NCI-H345 treated with DMSO at 0.1 percent for 48 hours (cell line): ENCODE data around the gene CCDC150.
"Not testable (repeated sequence)": the region's sequence is repeated elsewhere in the genome, so short reads cannot be mapped to it uniquely, and the experiment has no call there.

Source experiments
- DNase-seq: peaks from one replicate; lab custom pipeline; 2025; ENCODE audit not compliant: unreplicated experiment; lab: John Stamatoyannopoulos, UW

The CCDC150 gene

DNA sequence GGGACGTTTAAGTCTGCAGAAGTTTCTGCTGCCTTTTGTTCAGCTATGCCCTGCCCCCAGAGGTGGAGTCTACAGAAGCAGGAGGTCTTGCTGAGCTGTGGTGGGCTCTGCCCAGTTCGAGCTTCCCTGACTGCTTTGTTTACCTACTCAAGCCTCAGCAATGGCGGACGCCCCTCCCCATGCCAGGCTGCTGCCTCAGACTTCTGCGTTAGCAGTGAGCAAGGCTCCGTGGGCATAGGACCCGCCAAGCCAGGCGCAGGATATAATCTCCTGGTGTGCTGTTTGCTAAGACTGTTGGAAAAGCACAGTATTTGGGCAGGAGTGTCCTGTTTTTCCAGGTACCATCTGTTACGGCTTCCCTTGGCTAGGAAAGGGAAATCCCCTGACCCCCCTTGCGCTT is 70.5 kb downstream of the CCDC150 start:
- not testable (repeated sequence) for DNase-seq

GRCh38 chr2:196711625-196712024 is 72.1 kb downstream of the CCDC150 start:
- DNase-seq: no peak

GRCh38 chr2:196712867-196713266 is 73.4 kb downstream of the CCDC150 start:
- DNase-seq: no peak

DNA sequence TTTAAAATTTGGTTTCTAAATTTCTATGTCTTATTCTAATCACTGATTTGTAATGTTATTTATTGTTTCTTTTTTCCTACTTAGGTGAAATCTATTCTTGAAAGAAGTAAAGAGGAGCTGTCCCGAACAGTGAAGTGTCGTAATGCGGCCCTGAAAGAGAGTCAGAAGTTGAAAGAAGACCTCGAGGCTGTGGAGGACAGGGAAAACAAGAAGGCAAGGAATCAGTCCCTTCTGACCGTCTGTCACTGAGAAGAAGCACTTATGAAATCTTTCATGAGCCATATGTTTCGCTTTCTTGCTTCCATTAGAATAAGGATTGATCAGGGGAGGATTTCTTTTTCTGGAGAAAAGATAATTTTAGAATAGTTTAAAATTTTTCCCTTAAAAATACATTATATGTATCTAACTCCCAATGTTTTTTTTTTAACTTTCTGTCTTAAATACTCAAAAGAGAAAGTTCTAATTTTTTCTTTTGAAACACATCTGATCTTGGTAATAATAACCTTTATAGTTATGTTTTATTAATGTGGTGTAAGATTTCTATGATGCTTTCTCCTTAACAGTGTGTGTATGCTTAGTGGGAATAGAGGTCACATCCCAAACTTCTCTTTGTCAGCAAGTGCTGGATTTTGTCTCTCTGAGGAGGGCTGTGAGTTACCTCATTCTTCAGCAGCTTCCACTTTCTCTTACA is 79.0 kb downstream of the CCDC150 start:
- no peak for DNase-seq

GRCh38 chr2:196719110-196719872 is 79.8 kb downstream of the CCDC150 start:
- no peak for DNase-seq

DNA sequence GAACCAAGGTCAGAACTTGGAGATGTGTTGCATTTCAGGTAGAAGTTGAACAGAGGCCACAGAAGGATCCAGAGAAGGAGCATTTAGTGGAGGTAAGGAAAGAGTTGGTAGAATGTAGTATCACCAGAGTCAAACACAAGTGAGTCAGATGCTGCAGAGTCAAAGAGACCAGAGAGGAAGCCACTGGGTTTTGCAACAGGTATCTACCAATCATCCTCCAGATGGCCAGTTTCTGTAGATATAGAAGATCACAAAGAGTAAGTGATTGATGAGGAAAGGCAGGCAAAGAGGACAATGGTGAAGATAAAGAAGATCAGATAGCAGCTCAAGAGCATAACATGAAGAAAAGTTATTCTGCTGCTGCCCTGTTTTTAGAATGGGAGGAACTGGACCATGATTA is 84.1 kb downstream of the CCDC150 start:
- no peak for DNase-seq

GRCh38 chr2:196725218-196725617 is 85.7 kb downstream of the CCDC150 start:
- DNase-seq: no peak

- DNase-seq: no peak
These were observed 86.4 kb downstream of the CCDC150 start for GRCh38 chr2:196725882-196726281.

DNA sequence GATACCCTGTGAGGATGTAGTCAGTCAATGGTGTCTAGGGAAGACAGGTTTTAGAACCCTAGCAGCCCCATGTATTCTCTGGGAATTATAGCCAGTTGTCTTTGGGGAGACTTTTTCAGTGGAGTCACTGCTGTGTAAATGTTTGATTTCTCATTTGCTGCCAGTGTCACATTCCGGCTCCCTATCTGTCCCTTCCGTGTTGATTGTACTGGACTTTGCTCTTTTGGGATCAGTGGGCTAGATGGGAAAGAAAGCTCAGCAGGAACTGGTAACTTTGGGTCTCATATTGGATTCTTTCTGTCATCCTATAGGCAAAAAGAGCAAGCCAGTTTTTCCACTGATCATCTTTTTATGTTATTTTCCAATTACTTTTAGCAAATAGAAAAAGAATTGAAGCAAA is 89.9 kb downstream of the CCDC150 start:
- no peak for DNase-seq

GRCh38 chr2:196736646-196737045 is 97.1 kb downstream of the CCDC150 start:
- DNase-seq: not testable (repeated sequence)

DNA sequence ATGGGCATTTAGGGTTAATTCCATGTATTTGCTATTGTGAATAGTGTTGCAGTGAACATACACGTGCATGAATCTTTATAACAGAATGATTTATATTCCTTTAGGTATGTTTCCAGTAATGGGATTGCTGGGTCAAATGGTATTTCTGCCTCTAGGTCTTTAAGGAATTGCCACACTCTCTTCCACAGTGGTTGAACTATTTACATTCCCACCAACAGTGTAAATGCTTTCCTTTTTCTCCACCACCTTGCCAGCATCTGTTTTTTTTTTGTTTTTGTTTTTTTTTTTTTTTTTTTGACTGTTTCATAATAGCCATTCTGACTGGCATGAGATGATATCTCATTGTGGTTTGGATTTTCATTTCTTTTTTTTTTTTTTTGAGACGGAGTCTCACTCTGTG is 97.5 kb downstream of the CCDC150 start:
- no peak for DNase-seq

DNA sequence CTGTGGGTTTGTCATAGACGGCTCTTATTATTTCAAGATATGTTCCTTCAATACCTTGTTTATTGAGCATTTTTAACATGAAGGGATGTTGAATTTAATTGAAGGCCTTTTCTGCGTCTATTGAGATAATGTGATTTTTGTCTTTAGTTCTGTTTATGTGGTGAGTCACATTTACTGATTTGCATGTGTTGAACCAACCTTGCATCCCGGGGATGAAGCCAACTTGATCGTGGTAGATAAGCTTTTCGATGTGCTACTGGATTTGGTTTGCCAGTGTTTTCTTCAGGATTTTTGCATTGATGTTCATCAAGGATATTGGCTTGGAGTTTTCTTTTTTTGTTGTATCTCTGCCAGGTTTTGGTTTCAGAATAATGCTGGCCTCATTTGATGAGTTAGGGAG is 99.5 kb downstream of the CCDC150 start:
- no peak for DNase-seq

DNA sequence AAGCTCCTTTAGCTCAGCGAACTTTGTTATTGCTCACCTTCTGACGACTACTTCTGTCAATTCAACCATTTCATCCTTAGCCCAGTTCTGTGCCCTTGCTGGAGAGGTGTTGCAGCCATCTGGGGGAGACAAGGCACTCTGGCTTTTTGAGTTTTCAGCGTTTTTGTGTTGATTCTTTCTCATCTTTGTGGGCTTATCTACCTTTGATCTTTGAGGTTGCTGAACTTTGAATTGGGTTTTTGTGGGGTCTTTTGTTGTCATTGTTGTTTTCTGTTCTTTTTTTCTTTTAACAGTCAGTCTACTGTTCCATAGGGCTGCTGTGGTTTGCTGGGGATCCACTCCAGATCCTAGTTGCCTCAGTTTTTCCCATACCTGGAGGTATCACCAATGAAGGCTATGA is 102.7 kb downstream of the CCDC150 start:
- no peak for DNase-seq

DNA sequence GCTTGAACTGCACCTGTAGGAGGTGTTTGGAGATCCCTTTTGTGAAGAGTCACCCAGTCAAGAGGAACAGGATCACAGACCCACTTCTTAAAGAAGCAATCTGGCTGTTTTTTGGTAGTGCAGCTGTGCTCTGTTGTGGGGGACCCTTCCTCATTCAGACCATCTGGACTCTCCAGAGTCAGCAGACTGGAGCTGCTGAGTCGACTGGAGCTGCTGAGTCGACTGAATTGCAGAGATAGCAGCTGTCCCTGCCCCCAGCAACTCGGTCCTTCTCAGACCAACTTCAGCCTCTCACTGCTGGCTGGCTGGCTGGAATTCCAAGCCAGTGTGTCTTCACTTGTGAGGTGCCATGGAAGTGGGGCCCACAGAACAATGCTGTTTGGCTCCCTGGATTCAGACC is 103.2 kb downstream of the CCDC150 start:
- no peak for DNase-seq

DNA sequence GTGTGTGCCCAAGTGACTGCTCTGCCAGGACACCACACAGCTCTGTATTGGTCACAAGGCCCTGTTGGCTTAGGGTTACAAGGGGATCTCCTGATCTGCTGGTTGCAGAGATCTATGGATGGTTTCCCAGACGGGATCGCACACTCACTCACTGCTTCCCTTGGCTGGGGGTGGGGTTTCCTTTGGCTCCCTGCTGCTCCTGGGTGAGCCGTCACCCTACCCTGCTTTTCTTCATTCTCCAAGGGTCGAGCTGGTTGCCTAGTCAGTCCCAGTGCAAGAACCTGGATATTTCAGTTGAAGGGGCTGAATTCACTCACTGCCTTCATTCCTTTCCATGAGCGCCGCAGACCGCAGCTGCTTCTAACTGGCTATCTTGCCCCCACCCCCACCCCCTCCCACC is 103.7 kb downstream of the CCDC150 start:
- DNase-seq: no peak

- DNase-seq: no peak
These were observed 106.2 kb downstream of the CCDC150 start for GRCh38 chr2:196745711-196746110.

DNA sequence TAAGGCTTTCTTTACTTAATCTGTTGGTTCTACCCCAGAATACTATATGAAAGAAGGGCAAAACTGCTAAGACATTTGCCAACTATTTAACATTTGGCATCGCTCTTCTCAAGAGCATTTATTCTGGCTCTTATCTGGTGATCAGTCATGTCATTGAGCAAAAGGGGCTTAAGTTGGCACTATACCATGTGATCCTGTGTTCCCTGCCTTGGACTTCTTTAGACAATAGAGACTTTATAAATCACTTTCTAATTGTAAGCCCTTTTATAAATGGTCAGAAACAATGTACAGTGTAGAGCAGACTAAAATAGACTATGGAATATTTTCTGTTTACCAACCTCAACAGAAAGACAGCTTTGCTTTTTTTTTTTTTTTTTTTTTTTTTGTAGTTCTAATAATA is 107.9 kb downstream of the CCDC150 start:
- DNase-seq: no peak

- no peak for DNase-seq
These were observed 108.6 kb downstream of the CCDC150 start for GRCh38 chr2:196748123-196748522.

- DNase-seq: no peak
These were observed 110.9 kb downstream of the CCDC150 start for GRCh38 chr2:196750291-196750923.

- DNase-seq: no peak
These were observed 111.6 kb downstream of the CCDC150 start for GRCh38 chr2:196750977-196751631.

- DNase-seq: no peak
These were observed 119.2 kb downstream of the CCDC150 start for GRCh38 chr2:196758474-196759377.
